ENCODE measurements around the gene SLC7A6OS.

Gene SLC7A6OS

GRCh38 chr16:68283346-68283745, 27.4 kb downstream of the SLC7A6OS start:
- DNase-seq (ENCODE audit: low read depth, low spot score): no peak
- no peak overlapping the region for H3K4me3 ChIP-seq (ENCODE audit: low read depth, low read length)
- in situ Hi-C loops (cut with HindIII; ENCODE audit: low sequenced_read_pairs): no loop called here
- no peak for TF ChIP-seq CTCF (IDR thresholded peaks at IDR 0.05; ENCODE audit: low read depth, low read length)

- in situ Hi-C loops (cut with HindIII; ENCODE audit: low sequenced_read_pairs): no loop called here
- no peak for TF ChIP-seq CTCF (IDR thresholded peaks at IDR 0.05; ENCODE audit: low read depth, low read length)
- H3K4me3 ChIP-seq (ENCODE audit: low read depth, low read length): no peak overlapping the region
- DNase-seq (ENCODE audit: low read depth, low spot score): no peak
Measured at GRCh38 chr16:68282064-68282452, 28.7 kb downstream of the SLC7A6OS start.

GRCh38 chr16:68281368-68282063, 29.2 kb downstream of the SLC7A6OS start:
- in situ Hi-C loops (cut with HindIII; ENCODE audit: low sequenced_read_pairs): no loop called here
- DNase-seq (ENCODE audit: low read depth, low spot score): no peak
- no peak for TF ChIP-seq CTCF (IDR thresholded peaks at IDR 0.05; ENCODE audit: low read depth, low read length)
- no peak overlapping the region for H3K4me3 ChIP-seq (ENCODE audit: low read depth, low read length)

GRCh38 chr16:68279726-68280558, 30.8 kb downstream of the SLC7A6OS start:
- no peak overlapping the region for H3K4me3 ChIP-seq (ENCODE audit: low read depth, low read length)
- DNase-seq (ENCODE audit: low read depth, low spot score): no peak
- in situ Hi-C loops (cut with HindIII; ENCODE audit: low sequenced_read_pairs): no loop called here
- TF ChIP-seq CTCF (IDR thresholded peaks at IDR 0.05; ENCODE audit: low read depth, low read length): no peak

- no peak for DNase-seq (ENCODE audit: low read depth, low spot score)
- in situ Hi-C loops (cut with HindIII; ENCODE audit: low sequenced_read_pairs): no loop called here
- no peak for TF ChIP-seq CTCF (IDR thresholded peaks at IDR 0.05; ENCODE audit: low read depth, low read length)
- no peak overlapping the region for H3K4me3 ChIP-seq (ENCODE audit: low read depth, low read length)
Measured at GRCh38 chr16:68276223-68276622, 34.5 kb downstream of the SLC7A6OS start.

GRCh38 chr16:68275611-68276191, 35.0 kb downstream of the SLC7A6OS start:
- in situ Hi-C loops (cut with HindIII; ENCODE audit: low sequenced_read_pairs): no loop called here
- DNase-seq (ENCODE audit: low read depth, low spot score): no peak
- H3K4me3 ChIP-seq (ENCODE audit: low read depth, low read length): no peak overlapping the region
- no peak for TF ChIP-seq CTCF (IDR thresholded peaks at IDR 0.05; ENCODE audit: low read depth, low read length)
